Left cardiac atrium (tissue), 4 donors: ENCODE data around the gene SNX8. TPM values are rescaled to one million over a fixed set of nuclear protein-coding genes. Genes with fewer than 3 reads are reported as not detected.
A peak's percentile ranks its signal among the peaks of the same experiment; 100 is the strongest.
"Not testable (repeated sequence)": the region's sequence is repeated elsewhere in the genome, so short reads cannot be mapped to it uniquely, and the experiment has no call there.

Experiments used
- ATAC-seq, 2 donors: fragments of 200-7000 bp; cut with Tn5 transposase; one replicate each; pipeline ENCODE4 v1.9.1; 2020; ENCODE audit warnings: mild to moderate bottlenecking in 2 of 2, moderate library complexity in 2 of 2
- DNase-seq: peaks from one replicate; pipeline ENCODE4 v3.0.0-alpha.2; 2020
- intact Hi-C, 2 donors: fragments of 100-400 bp; cut with DNase I; formaldehyde crosslinking; loops; one replicate each; pipeline versions ENCODE4 v1.14.1 to v1.15.1; 2022 to 2023
- long read RNA-seq: library from polyadenylated mRNA; unstranded; transcript quantifications from one replicate; pipeline ENCODE4 v2.0.0, GENCODE V29; 2021
- total RNA-seq, 2 donors: library from RNA; stranded (reverse); fragmentation: NEBNext Ultra II Directional; extraction: Animal tissue kit (Norgen Biotek cat#: 25700); gene quantifications; one replicate each; pipeline ENCODE4 v1.2.1, GENCODE V29; 2021
- donor health status: DM: no; HTN: yes; CAD: no.
- donor health status: DM: no; HTN: yes; CAD: no; lungs with severe emphysema.
- donor health status: DM: yes; HTN: yes; CAD: no.
- donor health status: Dilated cardiomyopathy.

Gene SNX8, protein sequence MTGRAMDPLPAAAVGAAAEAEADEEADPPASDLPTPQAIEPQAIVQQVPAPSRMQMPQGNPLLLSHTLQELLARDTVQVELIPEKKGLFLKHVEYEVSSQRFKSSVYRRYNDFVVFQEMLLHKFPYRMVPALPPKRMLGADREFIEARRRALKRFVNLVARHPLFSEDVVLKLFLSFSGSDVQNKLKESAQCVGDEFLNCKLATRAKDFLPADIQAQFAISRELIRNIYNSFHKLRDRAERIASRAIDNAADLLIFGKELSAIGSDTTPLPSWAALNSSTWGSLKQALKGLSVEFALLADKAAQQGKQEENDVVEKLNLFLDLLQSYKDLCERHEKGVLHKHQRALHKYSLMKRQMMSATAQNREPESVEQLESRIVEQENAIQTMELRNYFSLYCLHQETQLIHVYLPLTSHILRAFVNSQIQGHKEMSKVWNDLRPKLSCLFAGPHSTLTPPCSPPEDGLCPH
- 10 to 100 TPM; 31.3 to 38.5 TPM for total RNA-seq
- long read RNA-seq, full-length matches to known transcripts, result 28 of 31 reads
- long read RNA-seq, partial matches to known transcripts, result 0 of 31 reads
- long read RNA-seq, other reads (novel, unspliced or antisense), result 3 of 31 reads

GRCh38 chr7:2314209-2314955 is at the start of gene SNX8:
Gene SNX8 (minus strand): TSS chr7:2314441. CDS start chr7:2314421, 20 bp downstream.
- DNase-seq (peak; percentile 91), ATAC-seq (peak; percentile 98 to 99)
- intact Hi-C loops, result no loop called here

GRCh38 chr7:2362385-2363088 is 48.3 kb upstream of the SNX8 start:
- DNase-seq, result no peak
- no peak for ATAC-seq
- intact Hi-C loops, result no loop called here

DNA sequence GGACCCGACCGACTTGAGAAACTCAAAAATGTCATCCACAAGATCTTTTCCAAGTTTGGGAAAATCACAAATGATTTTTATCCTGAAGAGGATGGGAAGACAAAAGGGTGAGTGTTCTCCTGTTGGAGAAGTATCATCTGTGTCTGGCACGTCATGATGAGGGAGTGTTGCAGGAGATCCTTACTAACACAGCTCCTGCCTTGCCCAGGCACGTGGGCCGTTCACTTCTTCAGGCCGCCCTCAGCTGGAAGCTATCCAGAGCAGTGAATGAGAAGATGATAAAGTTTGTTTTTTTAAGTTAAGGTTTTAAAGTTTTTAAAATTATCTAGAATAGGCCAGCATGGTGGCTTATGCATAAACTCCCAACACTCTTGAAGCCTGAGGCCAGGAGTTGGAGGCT is 46.6 kb upstream of the SNX8 start:
- ATAC-seq (peak in 1 of 2 donors; percentile 88), DNase-seq (no peak)
- intact Hi-C loops, result no loop called here

GRCh38 chr7:2359610-2360009 is 45.4 kb upstream of the SNX8 start:
- intact Hi-C loops, result no loop called here
- ATAC-seq, result no peak

DNA sequence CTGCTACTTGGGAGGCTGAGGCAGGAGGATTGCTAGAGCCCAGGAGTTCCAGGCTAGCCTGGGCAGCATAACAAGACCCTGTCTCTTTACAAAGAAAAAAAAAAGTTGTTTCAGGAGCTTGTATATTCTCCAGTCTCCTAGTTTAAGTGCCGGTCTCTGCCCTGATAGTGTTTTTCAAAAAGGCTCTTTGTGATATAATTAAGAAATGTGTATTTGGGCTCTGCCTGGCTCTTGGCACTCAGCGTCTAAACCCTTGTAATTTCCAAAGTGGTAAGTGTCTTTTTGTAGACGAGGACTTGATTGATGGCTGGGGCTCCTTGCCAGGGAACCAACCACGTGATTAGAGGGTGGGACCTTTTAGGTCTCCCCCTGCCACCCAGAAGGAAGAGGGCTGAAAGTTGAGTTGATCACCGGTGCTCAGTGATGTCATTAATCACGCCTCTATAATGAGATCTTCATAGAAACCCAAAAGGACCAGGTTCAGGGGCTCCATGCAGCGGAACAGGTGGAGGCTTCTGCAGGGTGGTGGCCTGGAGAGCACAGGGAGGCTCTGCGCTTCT is 44.8 kb upstream of the SNX8 start:
- DNase-seq (no peak), ATAC-seq (no peak)
- intact Hi-C loops, result no loop called here

More at GRCh38 chr7:2359610-2360009, 45.4 kb upstream of the SNX8 start:
- DNase-seq, result no peak

DNA sequence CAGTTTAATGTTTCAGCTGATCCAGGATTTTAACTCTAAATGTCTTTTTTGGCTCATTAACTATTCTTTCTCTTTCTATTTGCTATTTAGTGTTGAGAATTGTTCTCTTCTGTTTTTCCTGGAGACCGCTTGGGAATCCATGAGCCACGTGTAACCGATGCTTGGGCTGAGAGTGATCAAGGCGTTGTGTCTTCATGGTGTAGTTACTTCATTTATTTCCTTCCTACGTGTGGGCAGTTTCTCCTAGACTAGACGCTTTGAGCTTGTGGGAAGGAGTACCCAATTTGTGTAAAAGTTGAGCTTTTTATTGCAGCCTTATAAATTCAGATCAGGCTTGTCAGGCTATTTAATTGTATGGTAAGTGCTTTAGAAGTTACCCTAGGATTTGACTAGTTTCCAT is 43.3 kb upstream of the SNX8 start:
- intact Hi-C loops, result no loop called here
- ATAC-seq, result no peak
- no peak for DNase-seq

- no peak for ATAC-seq
- no peak for DNase-seq
- intact Hi-C loops, result no loop called here
These were observed 42.9 kb upstream of the SNX8 start for GRCh38 chr7:2357165-2357564.

- ATAC-seq (no peak), DNase-seq (no peak)
- intact Hi-C loops, result no loop called here
These were observed 41.4 kb upstream of the SNX8 start for GRCh38 chr7:2355705-2356008.

DNA sequence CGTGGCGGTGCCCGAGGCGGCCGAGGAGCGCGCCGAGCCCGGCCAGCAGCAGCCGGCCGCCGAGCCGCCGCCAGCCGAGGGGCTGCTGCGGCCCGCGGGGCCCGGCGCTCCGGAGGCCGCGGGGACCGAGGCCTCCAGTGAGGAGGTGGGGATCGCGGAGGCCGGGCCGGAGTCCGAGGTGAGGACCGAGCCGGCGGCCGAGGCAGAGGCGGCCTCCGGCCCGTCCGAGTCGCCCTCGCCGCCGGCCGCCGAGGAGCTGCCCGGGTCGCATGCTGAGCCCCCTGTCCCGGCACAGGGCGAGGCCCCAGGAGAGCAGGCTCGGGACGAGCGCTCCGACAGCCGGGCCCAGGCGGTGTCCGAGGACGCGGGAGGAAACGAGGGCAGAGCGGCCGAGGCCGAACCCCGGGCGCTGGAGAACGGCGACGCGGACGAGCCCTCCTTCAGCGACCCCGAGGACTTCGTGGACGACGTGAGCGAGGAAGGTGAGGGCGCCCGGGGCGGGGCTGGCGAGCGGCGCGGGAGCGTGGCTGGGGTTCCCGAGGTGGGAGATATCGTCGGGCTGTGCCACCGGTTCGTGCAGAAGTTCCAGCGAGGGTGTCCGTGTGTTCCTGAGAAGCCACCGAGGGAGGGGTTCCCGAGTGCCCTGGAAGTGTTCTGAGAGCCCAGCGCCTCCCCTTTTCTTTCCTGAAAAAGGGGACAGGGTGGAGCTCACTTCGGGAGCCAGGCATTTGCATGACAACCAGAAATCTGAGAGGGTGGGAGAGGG is 40.9 kb upstream of the SNX8 start:
- DNase-seq, result no peak
- ATAC-seq, result no peak
- intact Hi-C loops, result loop anchor here in 1 of 2 donors (5.0 kb wide), 1 partner anchor 113 kb away; the partner anchor contains the start of genes MRM2 and NUDT1

GRCh38 chr7:2354186-2354938 is 40.1 kb upstream of the SNX8 start, which contains the start of gene EIF3B:
Gene EIF3B (plus strand): TSS chr7:2354827. CDS start chr7:2354922, 95 bp downstream.
- intact Hi-C loops, result loop anchor here in 1 of 2 donors (5.0 kb wide), 1 partner anchor 112 kb away; the partner anchor contains the start of genes MRM2 and NUDT1
- ATAC-seq (peak; percentile 95), DNase-seq (peak; percentile 92)

DNA sequence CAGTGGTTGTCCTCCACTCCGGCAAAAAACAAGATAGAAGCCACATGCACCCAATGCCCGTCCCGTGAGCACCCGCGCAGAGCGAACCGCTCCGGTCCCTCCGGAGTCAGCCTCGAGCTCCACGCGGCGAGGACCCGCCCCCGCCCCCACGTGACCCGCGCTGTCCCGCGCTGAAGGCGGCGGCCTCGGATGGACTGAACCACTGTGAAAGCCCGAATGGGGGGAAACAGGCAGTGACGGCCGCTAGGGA is 39.6 kb upstream of the SNX8 start:
- DNase-seq, result peak; percentile 93
- intact Hi-C loops, result loop anchor here in 1 of 2 donors (5.0 kb wide), 1 partner anchor 112 kb away; the partner anchor contains the start of genes MRM2 and NUDT1
- ATAC-seq, result peak; percentile 90 to 94

GRCh38 chr7:2353113-2353935 is 39.1 kb upstream of the SNX8 start:
- DNase-seq (no peak), ATAC-seq (peak in 1 of 2 donors; percentile 11)
- intact Hi-C loops, result loop anchor here in 1 of 2 donors (5.0 kb wide), 1 partner anchor 111 kb away; the partner anchor contains the start of genes MRM2 and NUDT1

GRCh38 chr7:2350861-2351260 is 36.6 kb upstream of the SNX8 start:
- DNase-seq, result no peak
- ATAC-seq, result no peak
- intact Hi-C loops, result loop anchor here in 1 of 2 donors (5.0 kb wide), 1 partner anchor 109 kb away; the partner anchor contains the start of genes MRM2 and NUDT1

- DNase-seq (no peak), ATAC-seq (no peak)
- intact Hi-C loops, result loop anchor here in 1 of 2 donors (5.0 kb wide), 1 partner anchor 108 kb away; the partner anchor contains the start of genes MRM2 and NUDT1
These were observed 35.8 kb upstream of the SNX8 start for GRCh38 chr7:2350055-2350454.

GRCh38 chr7:2347351-2348063 is 33.3 kb upstream of the SNX8 start:
- not testable (repeated sequence) for DNase-seq
- ATAC-seq, result peak in 1 of 2 donors; percentile 12
- intact Hi-C loops, result loop anchor here (2.0 to 10.0 kb wide), 2 partner anchors 103 to 769 kb away; partner anchors contain the start of genes MRM2 (in 1 of the 2) and NUDT1 (in 1 of the 2)
